Osteocyte (in vitro differentiated cells): ENCODE data around the gene SCYGR5. TPM values are rescaled to one million over a fixed set of nuclear protein-coding genes. Genes with fewer than 3 reads are reported as not detected.

Experiments
- DNase-seq: peaks from one replicate; pipeline ENCODE4 v3.0.0; 2021; ENCODE audit warnings: mixed read lengths; ENCODE audit not compliant: unreplicated experiment; ENCODE audit errors: extremely low spot score
- H3K27ac Mint-ChIP-seq: one replicate; pipeline ENCODE4 v1.8.0; 2021; ENCODE audit warnings: mild to moderate bottlenecking, mixed read lengths; ENCODE audit not compliant: unreplicated experiment
- H3K27me3 Mint-ChIP-seq: one replicate; pipeline ENCODE4 v1.8.0; 2021; ENCODE audit warnings: mixed read lengths; ENCODE audit not compliant: unreplicated experiment
- H3K36me3 Mint-ChIP-seq: one replicate; pipeline ENCODE4 v1.8.0; 2021; ENCODE audit warnings: mixed read lengths; ENCODE audit not compliant: unreplicated experiment
- H3K4me1 Mint-ChIP-seq: one replicate; pipeline ENCODE4 v1.8.0; 2021; ENCODE audit warnings: mixed read lengths; ENCODE audit not compliant: unreplicated experiment
- H3K4me3 Mint-ChIP-seq: one replicate; pipeline ENCODE4 v1.8.0; 2021; ENCODE audit warnings: mild to moderate bottlenecking, moderate library complexity, mixed read lengths; ENCODE audit not compliant: unreplicated experiment
- H3K9me3 Mint-ChIP-seq: one replicate; pipeline ENCODE4 v1.8.0; 2021; ENCODE audit warnings: mixed read lengths; ENCODE audit not compliant: unreplicated experiment
- CTCF ChIP-seq: fragments of 200-600 bp; sonication (generic); IDR thresholded peaks from 2 replicates; pipeline ENCODE4 v1.5.0; 2021; ENCODE audit warnings: antibody characterized with exemption, mild to moderate bottlenecking, moderate library complexity
- total RNA-seq: library from RNA; stranded (reverse); gene quantifications from 2 replicates; pipeline ENCODE4 v1.2.1, GENCODE V29; 2021

SCYGR5 gene
- total RNA-seq, 1 donor from 2014 or later = not detected

GRCh38 chr2:227642656-227643055 lies 23.9 kb upstream of the SCYGR5 start:
- peaks cover 14% of the 10 kb centered on the region for H3K27me3 Mint-ChIP-seq
- DNase-seq = no peak
- no peak overlapping the region for H3K4me3 Mint-ChIP-seq
- H3K9me3 Mint-ChIP-seq = no peaks in the 10 kb centered on the region
- no peak overlapping the region for H3K27ac Mint-ChIP-seq
- no peaks in the 10 kb centered on the region for H3K36me3 Mint-ChIP-seq
- no peaks in the 10 kb centered on the region for H3K4me1 Mint-ChIP-seq
- no peak for TF ChIP-seq CTCF

GRCh38 chr2:227643990-227644551 lies 22.5 kb upstream of the SCYGR5 start:
- DNase-seq = no peak
- H3K4me3 Mint-ChIP-seq = no peak overlapping the region
- no peaks in the 10 kb centered on the region for H3K4me1 Mint-ChIP-seq
- no peak overlapping the region for H3K27ac Mint-ChIP-seq
- H3K9me3 Mint-ChIP-seq = no peaks in the 10 kb centered on the region
- TF ChIP-seq CTCF = no peak
- H3K36me3 Mint-ChIP-seq = no peaks in the 10 kb centered on the region
- H3K27me3 Mint-ChIP-seq = peaks cover 16% of the 10 kb centered on the region

GRCh38 chr2:227653419-227653818 lies 13.2 kb upstream of the SCYGR5 start:
- H3K4me1 Mint-ChIP-seq = peaks cover 17% of the 10 kb centered on the region
- no peak overlapping the region for H3K4me3 Mint-ChIP-seq
- peaks cover 4% of the 10 kb centered on the region for H3K27me3 Mint-ChIP-seq
- DNase-seq = no peak
- H3K27ac Mint-ChIP-seq = no peak overlapping the region
- H3K36me3 Mint-ChIP-seq = no peaks in the 10 kb centered on the region
- H3K9me3 Mint-ChIP-seq = no peaks in the 10 kb centered on the region
- no peak for TF ChIP-seq CTCF

- Mint-ChIP-seq H3K4me1 (peaks cover 17% of the 10 kb centered on the region), H3K27me3 (no peaks in the 10 kb centered on the region), H3K4me3 (no peak overlapping the region), H3K36me3 (no peaks in the 10 kb centered on the region), H3K9me3 (no peaks in the 10 kb centered on the region), H3K27ac (no peak overlapping the region)
- no peak for TF ChIP-seq CTCF
- no peak for DNase-seq
Measured at GRCh38 chr2:227654426-227654825, 12.2 kb upstream of the SCYGR5 start.

GRCh38 chr2:227655454-227655853 lies 11.2 kb upstream of the SCYGR5 start:
- no peak for DNase-seq
- H3K4me1 Mint-ChIP-seq = peaks cover 17% of the 10 kb centered on the region
- no peak overlapping the region for H3K27ac Mint-ChIP-seq
- H3K27me3 Mint-ChIP-seq = no peaks in the 10 kb centered on the region
- TF ChIP-seq CTCF = no peak
- no peak overlapping the region for H3K4me3 Mint-ChIP-seq
- H3K36me3 Mint-ChIP-seq = no peaks in the 10 kb centered on the region
- H3K9me3 Mint-ChIP-seq = no peaks in the 10 kb centered on the region
